ENCODE data around the gene TRAPPC11. TPM values are rescaled to one million over a fixed set of nuclear protein-coding genes. Genes with fewer than 3 reads are reported as not detected.

The TRAPPC11 gene
- total RNA-seq, 1 donor from 2014 or later = 23.0 TPM

DNA sequence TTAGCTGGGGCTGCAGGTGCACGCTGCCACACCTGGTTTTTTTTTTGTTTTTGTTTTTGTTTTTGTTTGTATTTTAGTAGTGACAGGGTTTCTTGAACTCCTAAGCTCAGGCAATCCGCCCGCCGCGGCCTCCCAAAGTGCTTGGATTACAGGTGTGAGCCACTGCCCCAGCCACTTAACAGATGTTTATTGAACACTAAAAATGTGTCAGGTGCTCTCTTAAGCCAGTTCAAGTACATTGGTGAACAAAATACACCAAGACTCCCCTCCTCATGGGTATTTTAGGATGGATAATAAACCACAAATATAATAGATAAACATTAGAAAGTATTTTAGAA lies 69.9 kb downstream of the TRAPPC11 start:
- no peak overlapping the region for H3K4me3 Mint-ChIP-seq
- intact Hi-C loops (cut with micrococcal nuclease) = no loop called here
- no peak overlapping the region for H3K27ac Mint-ChIP-seq
- no peaks in the 10 kb centered on the region for H3K36me3 Mint-ChIP-seq (ENCODE audit: low read depth)
- no peak for DNase-seq (ENCODE audit: low spot score)
- peaks cover 11% of the 10 kb centered on the region for H3K27me3 Mint-ChIP-seq (ENCODE audit: insufficient read depth)
- no peaks in the 10 kb centered on the region for H3K4me1 Mint-ChIP-seq (ENCODE audit: low read depth)
- H3K9me3 Mint-ChIP-seq = no peaks in the 10 kb centered on the region

DNA sequence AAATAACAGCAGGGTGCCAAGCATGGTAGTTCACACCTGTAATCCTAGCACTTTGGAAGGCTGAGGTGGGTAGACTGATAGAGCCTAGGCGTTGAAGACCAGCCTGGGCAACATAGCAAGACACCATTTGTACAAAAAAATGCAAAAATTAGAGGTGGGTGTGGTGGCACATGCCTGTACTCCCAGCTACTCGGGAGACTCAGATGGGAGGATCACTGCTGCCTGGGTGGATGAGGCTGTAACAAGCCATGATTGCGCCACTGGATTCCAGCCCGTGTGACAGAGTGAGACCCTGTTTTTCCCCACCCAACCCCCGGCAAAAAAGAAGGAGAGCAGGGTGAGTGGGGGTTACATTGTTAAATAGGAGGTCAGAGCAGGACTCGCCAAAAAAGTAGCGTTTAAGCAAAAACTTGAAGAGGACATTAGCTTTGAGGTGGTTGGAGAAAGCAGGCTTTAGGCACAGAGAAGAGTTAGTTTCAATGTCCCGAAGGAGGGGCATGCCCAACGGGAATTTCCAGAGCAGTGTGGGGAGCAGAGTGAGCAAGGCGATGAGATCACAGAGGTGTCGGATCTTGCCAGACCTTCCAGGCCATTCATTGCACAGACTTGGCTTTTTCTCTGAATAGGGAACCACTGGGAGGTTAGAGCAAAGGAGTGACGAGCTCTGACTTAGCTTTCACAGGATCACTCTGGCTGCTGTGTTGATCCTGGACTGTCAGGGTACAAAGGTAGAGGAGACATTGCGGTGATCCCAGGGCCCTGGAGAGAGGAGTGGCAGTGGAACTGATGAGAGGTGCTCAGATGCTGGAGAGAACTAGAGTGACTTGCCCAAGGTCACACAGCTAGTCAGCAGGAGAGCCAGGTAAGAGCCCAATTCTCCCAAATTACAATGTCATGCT lies 70.6 kb downstream of the TRAPPC11 start:
- Mint-ChIP-seq H3K27me3 (ENCODE audit: insufficient read depth) (peaks cover 10% of the 10 kb centered on the region), H3K9me3 (no peaks in the 10 kb centered on the region), H3K27ac (no peak overlapping the region), H3K36me3 (ENCODE audit: low read depth) (no peaks in the 10 kb centered on the region), H3K4me3 (no peak overlapping the region), H3K4me1 (ENCODE audit: low read depth) (no peaks in the 10 kb centered on the region)
- intact Hi-C loops (cut with micrococcal nuclease) = no loop called here
- DNase-seq (ENCODE audit: low spot score) = no peak

DNA sequence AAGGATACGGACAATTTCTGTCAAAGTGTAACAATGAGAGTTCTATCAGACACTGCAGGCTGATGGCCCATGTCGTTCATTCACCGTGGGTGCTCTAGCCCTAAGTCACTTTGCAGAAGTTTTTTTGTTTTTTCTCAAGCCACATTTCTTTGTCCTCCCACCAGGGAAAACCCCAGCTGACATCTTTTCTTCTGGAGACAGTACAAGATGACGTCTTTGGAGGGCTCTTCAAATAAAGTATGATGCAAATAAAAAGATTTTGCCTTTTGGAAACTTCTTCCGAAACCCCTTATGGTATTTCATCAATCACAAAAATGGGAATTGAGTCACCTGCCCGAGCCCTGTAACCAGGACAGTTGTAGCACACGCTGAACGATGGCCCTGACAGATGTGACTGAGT lies 73.2 kb downstream of the TRAPPC11 start:
- no peaks in the 10 kb centered on the region for H3K4me1 Mint-ChIP-seq (ENCODE audit: low read depth)
- H3K4me3 Mint-ChIP-seq = no peak overlapping the region
- no peak for DNase-seq (ENCODE audit: low spot score)
- H3K27me3 Mint-ChIP-seq (ENCODE audit: insufficient read depth) = peaks cover 7% of the 10 kb centered on the region
- no peaks in the 10 kb centered on the region for H3K9me3 Mint-ChIP-seq
- no peaks in the 10 kb centered on the region for H3K36me3 Mint-ChIP-seq (ENCODE audit: low read depth)
- intact Hi-C loops (cut with micrococcal nuclease) = no loop called here
- no peak overlapping the region for H3K27ac Mint-ChIP-seq

DNA sequence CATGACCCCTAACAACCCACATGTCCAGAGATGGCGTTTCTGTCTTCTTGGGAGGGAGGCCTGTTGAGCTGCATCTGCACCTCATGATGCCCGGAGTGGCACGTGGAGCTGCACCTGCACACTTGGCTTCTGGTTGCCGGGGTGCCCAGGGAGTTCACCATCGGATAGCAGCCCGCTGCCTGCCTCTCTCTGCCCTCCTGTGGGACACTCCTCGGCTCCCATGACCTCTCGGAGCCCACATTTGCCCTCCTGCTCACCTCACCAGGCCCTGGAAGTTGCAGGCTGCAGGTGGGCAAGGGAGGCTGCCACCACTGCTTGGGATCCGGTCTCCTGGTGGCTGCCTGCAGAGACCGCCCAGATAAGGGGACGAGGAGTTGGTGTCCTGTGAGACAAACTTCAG lies 74.1 kb downstream of the TRAPPC11 start:
- Mint-ChIP-seq H3K4me1 (ENCODE audit: low read depth) (no peaks in the 10 kb centered on the region), H3K4me3 (no peak overlapping the region), H3K27ac (no peak overlapping the region), H3K36me3 (ENCODE audit: low read depth) (no peaks in the 10 kb centered on the region), H3K27me3 (ENCODE audit: insufficient read depth) (peaks cover 4% of the 10 kb centered on the region), H3K9me3 (no peaks in the 10 kb centered on the region)
- DNase-seq (ENCODE audit: low spot score) = no peak
- intact Hi-C loops (cut with micrococcal nuclease) = no loop called here

- no peak for DNase-seq (ENCODE audit: low spot score)
- H3K4me3 Mint-ChIP-seq = no peak overlapping the region
- no peak overlapping the region for H3K27ac Mint-ChIP-seq
- intact Hi-C loops (cut with micrococcal nuclease) = no loop called here
- H3K27me3 Mint-ChIP-seq (ENCODE audit: insufficient read depth) = peaks cover 5% of the 10 kb centered on the region
- H3K9me3 Mint-ChIP-seq = no peaks in the 10 kb centered on the region
- H3K36me3 Mint-ChIP-seq (ENCODE audit: low read depth) = no peaks in the 10 kb centered on the region
- H3K4me1 Mint-ChIP-seq (ENCODE audit: low read depth) = no peaks in the 10 kb centered on the region
Measured at GRCh38 chr4:183738081-183738673, 79.1 kb downstream of the TRAPPC11 start.

GRCh38 chr4:183738961-183739360 lies 79.9 kb downstream of the TRAPPC11 start:
- intact Hi-C loops (cut with micrococcal nuclease) = no loop called here
- no peak overlapping the region for H3K27ac Mint-ChIP-seq

DNA sequence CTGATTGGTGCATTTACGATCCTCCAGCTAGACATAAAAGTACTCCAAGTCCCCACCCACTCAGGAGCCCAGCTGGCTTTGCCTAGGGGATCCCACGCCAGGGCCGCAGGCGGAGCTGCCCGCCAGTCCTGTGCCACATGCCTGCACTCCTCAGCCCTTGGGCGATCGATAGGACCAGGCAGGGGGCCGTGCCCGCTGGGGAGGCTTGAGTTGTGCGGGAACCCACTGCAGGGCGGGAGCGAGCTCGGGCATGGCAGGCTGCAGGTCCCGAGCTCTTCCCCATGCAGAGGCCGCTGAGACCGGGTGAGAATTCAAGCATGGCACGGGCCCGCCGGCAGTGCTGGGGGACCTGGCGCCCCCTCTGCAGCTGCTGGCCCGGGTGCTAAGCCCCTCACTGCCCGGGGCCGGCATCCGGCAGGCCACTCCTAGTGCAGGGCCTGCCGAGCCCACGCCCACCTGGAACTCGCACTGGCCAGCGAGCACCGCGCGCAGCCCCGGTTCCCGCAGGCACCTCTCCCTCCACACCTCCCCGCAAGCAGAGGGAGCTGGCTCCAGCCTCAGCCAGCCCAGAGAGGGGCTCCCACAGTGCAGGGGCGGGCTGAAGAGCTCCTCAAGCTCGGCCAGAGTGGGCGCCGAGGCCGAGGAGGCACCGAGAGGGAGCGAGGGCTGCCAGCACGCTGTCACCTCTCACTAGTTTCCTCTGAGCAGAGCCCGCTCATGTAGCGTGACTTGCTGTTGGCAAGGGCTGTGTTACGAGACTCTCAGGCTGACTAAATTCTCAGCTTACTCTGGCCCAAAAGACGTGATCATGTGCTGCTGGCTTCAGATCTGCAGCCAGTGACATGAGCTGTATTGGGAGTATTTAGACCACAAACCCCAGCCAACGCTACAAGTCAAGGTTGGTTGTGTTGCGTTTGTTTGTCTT lies 87.5 kb downstream of the TRAPPC11 start:
- Mint-ChIP-seq H3K4me3 (no peak overlapping the region), H3K27ac (no peak overlapping the region), H3K9me3 (no peaks in the 10 kb centered on the region), H3K36me3 (ENCODE audit: low read depth) (no peaks in the 10 kb centered on the region), H3K27me3 (ENCODE audit: insufficient read depth) (peaks cover 3% of the 10 kb centered on the region), H3K4me1 (ENCODE audit: low read depth) (no peaks in the 10 kb centered on the region)
- no peak for DNase-seq (ENCODE audit: low spot score)
- intact Hi-C loops (cut with micrococcal nuclease) = no loop called here

More at GRCh38 chr4:183738961-183739360, 79.9 kb downstream of the TRAPPC11 start:
- H3K36me3 Mint-ChIP-seq (ENCODE audit: low read depth) = no peaks in the 10 kb centered on the region
- H3K27me3 Mint-ChIP-seq (ENCODE audit: insufficient read depth) = peaks cover 3% of the 10 kb centered on the region
- no peak overlapping the region for H3K4me3 Mint-ChIP-seq
- DNase-seq (ENCODE audit: low spot score) = no peak
- H3K9me3 Mint-ChIP-seq = no peaks in the 10 kb centered on the region
- H3K4me1 Mint-ChIP-seq (ENCODE audit: low read depth) = no peaks in the 10 kb centered on the region

GRCh38 chr4:183747380-183747779 lies 88.3 kb downstream of the TRAPPC11 start:
- intact Hi-C loops (cut with micrococcal nuclease) = no loop called here
- Mint-ChIP-seq H3K9me3 (no peaks in the 10 kb centered on the region), H3K36me3 (ENCODE audit: low read depth) (no peaks in the 10 kb centered on the region), H3K27ac (no peak overlapping the region), H3K27me3 (ENCODE audit: insufficient read depth) (peaks cover 6% of the 10 kb centered on the region), H3K4me1 (ENCODE audit: low read depth) (no peaks in the 10 kb centered on the region), H3K4me3 (no peak overlapping the region)
- DNase-seq (ENCODE audit: low spot score) = no peak

GRCh38 chr4:183747931-183748670 lies 89.0 kb downstream of the TRAPPC11 start:
- Mint-ChIP-seq H3K9me3 (no peaks in the 10 kb centered on the region), H3K36me3 (ENCODE audit: low read depth) (no peaks in the 10 kb centered on the region), H3K27me3 (ENCODE audit: insufficient read depth) (peaks cover 6% of the 10 kb centered on the region), H3K27ac (no peak overlapping the region), H3K4me1 (ENCODE audit: low read depth) (no peaks in the 10 kb centered on the region), H3K4me3 (no peak overlapping the region)
- intact Hi-C loops (cut with micrococcal nuclease) = no loop called here
- DNase-seq (ENCODE audit: low spot score) = no peak

DNA sequence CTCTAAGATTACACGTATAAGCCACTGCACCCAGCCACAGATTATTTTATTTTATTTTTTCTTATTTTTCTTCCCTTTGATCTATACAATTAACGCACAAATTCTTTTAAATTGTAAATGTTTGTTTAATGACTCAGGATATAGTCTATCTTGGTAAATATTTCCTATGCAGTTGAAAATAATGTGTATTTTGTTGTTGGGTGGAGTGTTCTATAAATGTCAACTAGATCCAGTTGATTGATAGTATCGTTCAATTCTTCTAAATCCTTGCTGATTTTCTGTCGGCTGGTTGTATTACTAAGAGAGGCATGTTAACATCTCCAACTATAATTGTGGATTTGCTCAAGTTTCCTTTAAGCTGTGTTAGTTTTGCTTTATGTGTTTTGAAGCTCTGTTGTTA lies 92.0 kb downstream of the TRAPPC11 start:
- Mint-ChIP-seq H3K4me1 (ENCODE audit: low read depth) (no peaks in the 10 kb centered on the region), H3K4me3 (no peak overlapping the region), H3K27ac (no peak overlapping the region), H3K27me3 (ENCODE audit: insufficient read depth) (peaks cover 6% of the 10 kb centered on the region), H3K36me3 (ENCODE audit: low read depth) (no peaks in the 10 kb centered on the region), H3K9me3 (no peaks in the 10 kb centered on the region)
- DNase-seq (ENCODE audit: low spot score) = no peak
- intact Hi-C loops (cut with micrococcal nuclease) = no loop called here

- Mint-ChIP-seq H3K4me1 (ENCODE audit: low read depth) (no peaks in the 10 kb centered on the region), H3K27ac (no peak overlapping the region), H3K27me3 (ENCODE audit: insufficient read depth) (peaks cover 8% of the 10 kb centered on the region), H3K9me3 (no peaks in the 10 kb centered on the region), H3K36me3 (ENCODE audit: low read depth) (no peaks in the 10 kb centered on the region), H3K4me3 (no peak overlapping the region)
- no peak for DNase-seq (ENCODE audit: low spot score)
- intact Hi-C loops (cut with micrococcal nuclease) = no loop called here
Measured at GRCh38 chr4:183755596-183755995, 96.5 kb downstream of the TRAPPC11 start.

GRCh38 chr4:183757060-183757459 lies 98.0 kb downstream of the TRAPPC11 start:
- Mint-ChIP-seq H3K27ac (no peak overlapping the region), H3K9me3 (no peaks in the 10 kb centered on the region), H3K27me3 (ENCODE audit: insufficient read depth) (peaks cover 10% of the 10 kb centered on the region), H3K36me3 (ENCODE audit: low read depth) (no peaks in the 10 kb centered on the region), H3K4me1 (ENCODE audit: low read depth) (no peaks in the 10 kb centered on the region), H3K4me3 (no peak overlapping the region)
- no peak for DNase-seq (ENCODE audit: low spot score)
- intact Hi-C loops (cut with micrococcal nuclease) = no loop called here

Measured in activated T-helper 1 cell treated with anti-CD3 and anti-CD28 coated beads, Interleukin-12 subunit alpha, Interleukin-12 subunit beta, Interleukin-2, Interleukin-4 antibody, amounts not matched to agents 30 ng/mL and 10 ng/mL and 1 ng/mL, durations not matched to agents 14 hours and 24 hours and 36 hours (primary cell).